Colon (tissue), 2 donors: ENCODE data around the gene BTAF1.

ENCODE experiments used
- FAIRE-seq: peaks from 2 replicates; lab custom pipeline; 2012; peaks lifted over from hg19 to GRCh38; lab: Jason Lieb, UNC
- donor health status: control.
- donor health status: control.

The BTAF1 gene

DNA sequence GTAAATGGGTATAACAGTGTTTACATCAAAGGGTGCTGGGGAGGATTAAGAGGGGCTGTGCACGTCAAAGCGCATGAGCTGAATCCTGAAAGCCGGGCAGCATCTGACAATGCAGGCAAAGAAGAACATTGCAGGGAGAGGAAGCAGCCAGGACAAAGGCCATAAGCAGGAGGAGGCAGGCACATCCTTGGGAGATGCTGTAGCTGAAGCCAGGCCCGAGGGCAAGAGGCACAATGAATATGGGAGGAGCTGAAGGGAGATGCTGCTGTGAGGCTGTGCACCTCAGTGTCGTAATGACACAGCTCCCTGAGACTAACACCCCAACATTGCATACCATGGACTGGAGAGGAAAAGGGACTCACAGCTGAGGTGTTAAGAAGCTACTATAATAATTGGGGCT, 129.2 kb downstream of the BTAF1 start:
- no peak for FAIRE-seq

DNA sequence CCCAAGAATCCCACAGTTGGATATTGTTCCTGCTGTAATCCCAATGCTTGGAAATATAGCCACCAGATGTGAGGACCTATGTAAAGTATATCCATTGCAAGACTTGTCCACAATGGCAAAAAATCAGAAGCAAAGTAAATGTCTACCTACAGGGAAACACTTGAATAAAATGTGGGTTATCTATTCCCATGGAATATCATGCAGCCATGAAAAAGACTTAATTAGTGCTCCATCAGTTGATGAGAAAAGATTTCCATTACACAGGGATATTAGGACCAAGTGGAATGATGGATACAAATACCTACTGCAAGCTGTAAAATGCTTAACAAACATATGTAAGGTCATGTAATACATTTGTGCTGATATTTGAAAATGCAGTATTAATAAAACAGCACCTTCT, 131.2 kb downstream of the BTAF1 start:
- no peak for FAIRE-seq

DNA sequence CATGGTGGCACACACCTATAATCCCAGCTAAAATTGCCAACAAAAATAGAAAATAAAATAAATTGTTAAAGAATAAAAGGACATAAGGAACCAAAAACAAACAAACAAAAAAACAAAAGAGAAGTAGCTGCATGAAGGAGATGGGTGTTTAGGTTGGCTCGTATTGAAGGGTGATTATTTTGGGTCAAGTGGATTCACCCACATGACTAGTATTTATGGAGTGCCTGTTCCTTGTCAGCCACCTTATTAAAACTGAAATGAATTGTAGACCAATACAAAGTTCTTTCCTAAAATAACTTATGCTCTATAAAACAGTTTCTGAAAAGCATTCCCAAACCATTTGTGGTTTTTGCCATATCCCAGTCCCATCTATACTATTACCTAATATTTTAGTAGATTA, 138.7 kb downstream of the BTAF1 start:
- no peak for FAIRE-seq

DNA sequence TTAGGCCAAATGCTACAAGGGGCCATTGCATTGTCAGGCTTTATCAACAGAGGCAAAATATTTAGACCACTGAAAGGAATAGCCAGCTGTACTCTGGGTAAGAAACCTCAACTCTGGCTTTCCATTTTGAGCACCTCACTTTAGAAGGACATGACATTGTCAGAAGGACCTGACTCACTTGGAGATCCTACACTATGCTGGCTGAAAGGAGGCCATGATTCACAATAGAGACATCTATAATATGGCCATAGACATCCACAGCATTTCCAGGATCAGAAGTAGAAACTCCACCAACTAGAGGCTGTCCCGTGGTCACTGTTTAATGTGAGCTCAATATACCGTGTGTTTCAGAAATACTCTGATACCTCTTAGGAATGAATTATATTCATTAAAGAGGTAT, 140.9 kb downstream of the BTAF1 start:
- FAIRE-seq, result no peak

DNA sequence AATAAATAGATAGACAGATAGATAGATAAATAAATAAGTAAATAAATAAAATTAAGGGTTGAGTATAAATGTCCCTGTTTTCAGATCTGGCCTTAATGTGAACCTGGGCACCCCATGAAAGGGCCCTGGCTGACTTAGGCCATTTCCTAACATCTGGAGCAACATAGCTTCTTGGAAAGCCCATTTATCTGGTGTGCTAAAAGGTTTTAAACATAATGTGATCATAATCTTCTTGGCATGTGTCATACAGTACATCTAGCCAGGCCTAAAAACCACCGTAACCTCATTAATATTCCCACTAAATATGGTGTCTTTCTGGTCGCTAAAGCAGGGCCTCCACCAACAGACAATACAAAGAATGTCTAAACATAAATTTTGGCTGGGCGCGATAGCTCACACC, 142.8 kb downstream of the BTAF1 start:
- no peak for FAIRE-seq

DNA sequence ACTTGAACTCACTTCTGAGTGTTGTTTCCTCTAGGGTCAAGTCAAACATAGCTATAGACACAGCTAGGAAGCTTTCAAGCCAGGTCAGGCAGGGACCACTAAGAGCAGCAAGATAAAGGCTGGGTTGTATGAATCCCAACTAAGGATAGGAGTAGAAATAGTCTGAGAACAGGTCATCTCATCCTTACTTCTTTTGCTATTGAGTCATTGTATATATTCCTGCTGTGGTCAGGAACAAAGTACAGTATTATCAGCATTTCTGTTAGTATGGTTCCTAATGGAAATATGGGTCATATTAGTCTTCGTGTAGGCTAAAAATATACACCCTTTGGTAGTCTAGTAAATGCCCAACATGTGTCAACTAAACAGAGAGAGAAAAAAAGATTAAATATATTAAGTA, 145.3 kb downstream of the BTAF1 start:
- FAIRE-seq, result no peak

DNA sequence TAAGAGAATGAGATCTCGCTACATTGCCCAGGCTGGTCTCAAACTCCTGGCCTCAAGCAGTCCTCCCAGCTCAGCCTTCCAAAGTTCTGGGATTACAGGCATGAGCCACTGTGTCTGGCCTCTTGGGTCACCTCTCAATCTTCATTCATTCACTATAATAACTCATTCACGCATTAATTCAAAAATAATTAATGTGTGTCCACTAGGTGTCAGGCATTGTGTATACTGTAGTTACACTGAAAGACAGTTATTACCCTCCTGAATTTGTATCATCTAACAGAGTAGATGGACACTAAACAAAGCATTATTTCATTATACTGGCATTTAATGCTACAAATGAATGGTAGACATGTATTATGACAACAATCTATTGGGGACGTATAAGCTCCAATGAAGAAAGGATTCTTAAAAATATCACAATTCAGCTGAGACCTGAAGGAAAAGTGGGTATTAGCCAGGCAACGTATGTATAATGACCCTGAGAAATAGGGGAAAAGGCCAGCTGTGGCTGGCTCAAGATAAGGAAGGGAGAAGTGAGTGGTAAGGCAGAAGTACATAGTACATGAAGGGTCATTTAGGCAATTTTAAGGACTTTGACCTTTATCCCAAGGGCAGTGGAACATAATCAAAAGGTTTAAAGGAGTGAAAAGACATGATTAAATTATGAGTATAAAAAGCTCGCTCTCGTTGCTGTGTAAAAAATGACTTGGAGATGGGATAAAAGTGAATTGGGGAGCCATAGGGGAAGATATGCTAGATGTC, 150.7 kb downstream of the BTAF1 start:
- no peak for FAIRE-seq

DNA sequence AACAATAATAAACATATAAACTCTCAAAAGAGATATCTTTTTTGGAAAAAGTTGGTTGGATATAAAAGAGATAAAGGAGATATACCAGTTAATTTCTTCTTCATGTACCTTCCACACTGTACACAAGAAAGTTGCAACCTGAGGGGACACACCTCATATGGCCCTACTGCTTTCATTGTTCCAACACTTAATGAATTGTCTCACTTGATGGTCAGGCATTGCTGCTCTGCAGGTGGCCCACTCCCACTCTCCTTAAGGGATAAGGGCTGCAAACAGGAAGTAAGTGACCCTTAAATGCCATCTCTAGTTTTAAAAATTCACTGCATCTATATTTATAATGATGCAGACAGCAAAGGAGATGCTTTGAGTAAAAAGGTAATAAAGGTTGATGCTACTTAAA, 152.3 kb downstream of the BTAF1 start:
- no peak for FAIRE-seq

DNA sequence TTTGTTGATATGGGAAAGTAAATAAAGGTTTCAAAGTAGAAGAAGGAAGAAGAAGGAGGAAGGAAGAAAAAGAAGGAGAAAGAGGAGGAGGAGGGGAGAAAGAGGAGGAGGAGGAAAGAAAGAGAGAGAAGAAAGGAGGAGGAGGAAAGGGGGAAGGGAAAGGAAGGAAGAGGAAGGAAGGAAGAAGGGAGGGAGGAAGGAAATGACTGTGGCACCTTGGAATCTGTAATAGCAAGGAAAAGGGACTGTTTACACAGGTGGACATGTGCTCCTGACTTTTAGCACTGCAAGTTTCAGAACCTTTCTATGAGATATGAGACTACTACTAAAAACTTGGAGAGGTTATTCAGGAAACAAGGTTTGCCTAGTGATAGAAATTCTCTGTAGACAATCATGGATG, 153.2 kb downstream of the BTAF1 start:
- no peak for FAIRE-seq

DNA sequence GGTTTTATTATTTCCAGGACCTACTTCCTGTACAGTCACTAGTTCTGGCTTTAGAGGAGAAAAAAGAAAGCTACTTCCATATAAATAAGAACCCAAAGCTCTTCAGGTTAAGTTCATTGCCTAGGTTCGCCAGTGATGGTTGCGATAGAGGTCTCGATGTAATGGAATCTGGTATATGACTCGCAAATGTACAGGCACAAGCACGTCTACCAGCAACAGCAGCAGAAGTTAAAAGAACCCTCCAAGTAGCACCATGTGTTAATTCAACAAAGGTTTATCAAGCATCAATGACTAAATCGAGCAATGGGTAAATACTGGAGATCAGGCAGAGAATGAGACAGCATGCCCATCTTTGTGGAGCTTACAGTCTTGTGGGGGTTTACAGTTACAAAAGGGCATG, 155.4 kb downstream of the BTAF1 start:
- no peak for FAIRE-seq
